ENCODE data around the gene SH3RF2. TPM values are rescaled to one million over a fixed set of nuclear protein-coding genes. Genes with fewer than 3 reads are reported as not detected.

Gene SH3RF2
- polyA plus RNA-seq, 3 donors: not detected

- intact Hi-C loops (cut with micrococcal nuclease): no loop called here
- no peak overlapping the region for H2AFZ ChIP-seq (ENCODE audit: insufficient read depth, low read depth, low read length, poor library complexity, severe bottlenecking)
- Mint-ChIP-seq H3K27me3 (ENCODE audit: low read depth in 3 of 3) (peaks cover 0 to 4% (median 1%) of the 10 kb centered on the region in 3 donors), H3K9me3 (peaks cover 0 to 1% (median 0%) of the 10 kb centered on the region in 7 donors), H3K4me1 (no peaks in the 10 kb centered on the region), H3K27ac (no peak overlapping the region), H3K36me3 (no peaks in the 10 kb centered on the region), H3K4me3 (no peak overlapping the region)
- no peaks in the 10 kb centered on the region for H3K79me2 ChIP-seq (ENCODE audit: insufficient read depth, low read length)
- H3K4me2 ChIP-seq (replicated peaks; ENCODE audit: extremely low read depth, low read length, poor library complexity, severe bottlenecking): no peak overlapping the region
- no peak overlapping the region for H3K27ac ChIP-seq (ENCODE audit: low read depth in 1 of 2, low read length in 2 of 2)
- H3K4me1 ChIP-seq (ENCODE audit: control insufficient read depth in 1 of 2, insufficient read depth in 2 of 2, low read length in 2 of 2): no peaks in the 10 kb centered on the region
- no peaks in the 10 kb centered on the region for H3K36me3 ChIP-seq (replicated peaks in 1 of 2; ENCODE audit: control insufficient read depth in 1 of 2, insufficient read depth in 2 of 2, low read length in 2 of 2)
- no peak for TF ChIP-seq CTCF (IDR thresholded peaks at IDR 0.05)
- no peak overlapping the region for H3K4me3 ChIP-seq (replicated peaks in 1 of 3; ENCODE audit: low read depth in 2 of 3, low read length in 3 of 3)
- no peak overlapping the region for H3K9ac ChIP-seq (ENCODE audit: insufficient read depth, low read length, poor library complexity, severe bottlenecking)
- no peak for DNase-seq
- H3K9me3 ChIP-seq (replicated peaks in 1 of 2; ENCODE audit: control insufficient read depth in 1 of 2, insufficient read depth in 1 of 2, low read length in 2 of 2): no peaks in the 10 kb centered on the region
- H4K20me1 ChIP-seq (ENCODE audit: insufficient read depth, low read length): no peaks in the 10 kb centered on the region
- peaks cover 0 to 3% of the 10 kb centered on the region in 2 donors for H3K27me3 ChIP-seq (ENCODE audit: control insufficient read depth in 2 of 2, insufficient read depth in 2 of 2, low read length in 2 of 2)
Measured at GRCh38 chr5:145917288-145917687, 19.1 kb upstream of the SH3RF2 start.

DNA sequence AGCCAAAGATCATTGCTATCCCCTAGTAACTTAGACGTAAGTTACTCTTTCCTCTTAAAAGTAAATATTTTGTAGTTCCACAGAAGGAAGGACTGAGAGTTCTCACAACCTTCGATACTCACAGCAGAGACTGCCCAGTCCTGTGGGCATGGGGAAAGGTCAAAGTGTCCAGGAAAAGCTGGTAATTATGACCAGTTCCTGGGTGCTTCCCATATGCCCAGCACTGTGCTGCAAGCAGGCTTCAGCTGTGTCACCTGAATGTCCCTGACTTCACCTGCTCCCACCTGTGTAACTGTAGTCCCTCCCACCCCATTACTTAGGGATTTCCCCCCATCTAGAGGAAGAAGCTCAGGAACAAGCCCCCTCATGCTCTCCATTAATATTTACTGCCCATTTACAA lies 18.0 kb upstream of the SH3RF2 start:
- Histone ChIP-seq H3K4me3 (replicated peaks in 1 of 3; ENCODE audit: low read depth in 2 of 3, low read length in 3 of 3) (no peak overlapping the region), H3K9me3 (replicated peaks in 1 of 2; ENCODE audit: control insufficient read depth in 1 of 2, insufficient read depth in 1 of 2, low read length in 2 of 2) (no peaks in the 10 kb centered on the region), H3K27me3 (ENCODE audit: control insufficient read depth in 2 of 2, insufficient read depth in 2 of 2, low read length in 2 of 2) (peaks cover 0 to 3% of the 10 kb centered on the region in 2 donors), H3K9ac (ENCODE audit: insufficient read depth, low read length, poor library complexity, severe bottlenecking) (no peak overlapping the region), H3K27ac (ENCODE audit: low read depth in 1 of 2, low read length in 2 of 2) (no peak overlapping the region), H3K4me2 (replicated peaks; ENCODE audit: extremely low read depth, low read length, poor library complexity, severe bottlenecking) (no peak overlapping the region), H3K79me2 (ENCODE audit: insufficient read depth, low read length) (no peaks in the 10 kb centered on the region), H4K20me1 (ENCODE audit: insufficient read depth, low read length) (no peaks in the 10 kb centered on the region), H3K4me1 (ENCODE audit: control insufficient read depth in 1 of 2, insufficient read depth in 2 of 2, low read length in 2 of 2) (no peaks in the 10 kb centered on the region), H3K36me3 (replicated peaks in 1 of 2; ENCODE audit: control insufficient read depth in 1 of 2, insufficient read depth in 2 of 2, low read length in 2 of 2) (no peaks in the 10 kb centered on the region), H2AFZ (ENCODE audit: insufficient read depth, low read depth, low read length, poor library complexity, severe bottlenecking) (no peak overlapping the region)
- no peak for TF ChIP-seq CTCF (IDR thresholded peaks at IDR 0.05)
- Mint-ChIP-seq H3K4me1 (no peaks in the 10 kb centered on the region), H3K9me3 (peaks cover 0 to 1% (median 0%) of the 10 kb centered on the region in 7 donors), H3K36me3 (no peaks in the 10 kb centered on the region), H3K27me3 (ENCODE audit: low read depth in 3 of 3) (peaks cover 0 to 4% (median 1%) of the 10 kb centered on the region in 3 donors), H3K4me3 (no peak overlapping the region), H3K27ac (no peak overlapping the region)
- no CpG with 5 or more reads among the region's 2 CpGs for WGBS (ENCODE audit: insufficient coverage)
- no peak for DNase-seq
- intact Hi-C loops (cut with micrococcal nuclease): no loop called here

Measured in CD14-positive monocyte (primary cell).